H1 (cell line): Measurements from ENCODE around the gene GDAP2. TPM values are rescaled to one million over a fixed set of nuclear protein-coding genes. Genes with fewer than 3 reads are reported as not detected.

Experiments used
- BACH1 ChIP-seq: IDR thresholded peaks from 2 replicates; pipeline ENCODE4 v1.6.1; 2012; ENCODE audit warnings: low read length, improper control_type of control experiment
- CBX8 ChIP-seq: fragments of 300-800, 300-1000 bp; sonication (generic); IDR thresholded peaks from 2 replicates; pipeline ENCODE4 v1.7.1; 2016; ENCODE audit warnings: low read depth, low read length, borderline replicate concordance
- CHD1 ChIP-seq: IDR thresholded peaks from 2 replicates; pipeline ENCODE4 v1.6.1; 2012; ENCODE audit warnings: low read depth, low read length, improper control_type of control experiment
- CTBP2 ChIP-seq: IDR thresholded peaks from 2 replicates; pipeline ENCODE4 v1.7.0; 2011; ENCODE audit warnings: borderline replicate concordance, mild to moderate bottlenecking, moderate library complexity, mixed read lengths, low read length; ENCODE audit not compliant: insufficient read depth, insufficient read length
- FOSL1 ChIP-seq: IDR thresholded peaks from 2 replicates; pipeline ENCODE4 v1.6.1; 2011; ENCODE audit warnings: mild to moderate bottlenecking, low read depth, low read length, moderate library complexity; ENCODE audit not compliant: insufficient read depth
- JUN ChIP-seq: IDR thresholded peaks from 2 replicates; pipeline ENCODE4 v1.6.1; 2011; ENCODE audit warnings: low read depth, mild to moderate bottlenecking, improper control_type of control experiment, low read length
- POLR2A ChIP-seq, 2 experiments: IDR thresholded peaks; 1 replicate in 1 of 2; 2 replicates in 1 of 2; pipeline ENCODE4 v1.6.1; 2011; ENCODE audit warnings: low read depth in 2 of 2, low read length in 2 of 2, mild to moderate bottlenecking in 2 of 2; ENCODE audit errors: control extremely low read depth in 1 of 2
- polyA plus RNA-seq, 7 experiments: library from polyadenylated mRNA; depleted of rRNA in 3 of 7; stranded (reverse) in 5 of 7; unstranded in 2 of 7; fragments of >200 nt in 5 of 7; fragments of 200-250 nt in 2 of 7; gene quantifications; 1 replicate in 5 of 7; 2 replicates in 1 of 7; 4 replicates in 1 of 7; pipeline versions ENCODE4 v1.2.1 to v1.2.3, GENCODE V29; 2011 to 2013; ENCODE audit warnings: missing spikeins in 2 of 7, mixed read lengths in 2 of 7
- total RNA-seq: library from RNA; stranded (reverse); fragmentation: NEBNext Ultra II Directional; extraction: Animal tissue kit (Norgen Biotek cat#: 25700); gene quantifications from 2 replicates; pipeline ENCODE4 v1.2.1, GENCODE V29; 2021
- TF ChIP-seq, protein P1 (sequence below): fragments of 300-600 bp; sonication (generic); IDR thresholded peaks from 2 replicates; pipeline ENCODE4 v1.7.1; 2012; ENCODE audit warnings: low read length, moderate library complexity, mild to moderate bottlenecking, inconsistent platforms; ENCODE audit not compliant: insufficient replicate concordance

Gene GDAP2
- total and polyA plus RNA-seq, 2 of the 8 experiments (the other 6 are each of a cell fraction or from before 2014, with no cell fraction given): 8.6 to 27.8 TPM

DNA sequence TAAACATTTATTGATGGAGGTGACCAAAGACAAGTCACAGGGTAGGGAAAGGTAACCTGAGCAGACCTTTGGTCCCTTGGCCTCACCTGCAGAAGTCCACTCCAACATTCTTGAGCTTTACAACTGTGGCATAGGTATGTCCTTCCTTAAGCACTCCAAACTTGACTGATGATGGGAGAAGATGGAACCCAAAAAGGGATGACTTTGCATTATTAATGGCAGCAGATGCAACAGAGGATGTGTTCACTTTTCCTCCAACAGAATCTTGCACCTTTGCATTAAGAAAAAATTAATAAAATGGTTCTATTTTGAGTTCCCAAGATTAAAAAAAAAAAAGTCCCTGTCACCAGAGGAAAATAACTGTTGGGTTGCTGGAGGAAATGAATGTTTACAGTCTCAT is 42.4 kb upstream of the GDAP2 start (continued):
- TF ChIP-seq, protein P1, sequence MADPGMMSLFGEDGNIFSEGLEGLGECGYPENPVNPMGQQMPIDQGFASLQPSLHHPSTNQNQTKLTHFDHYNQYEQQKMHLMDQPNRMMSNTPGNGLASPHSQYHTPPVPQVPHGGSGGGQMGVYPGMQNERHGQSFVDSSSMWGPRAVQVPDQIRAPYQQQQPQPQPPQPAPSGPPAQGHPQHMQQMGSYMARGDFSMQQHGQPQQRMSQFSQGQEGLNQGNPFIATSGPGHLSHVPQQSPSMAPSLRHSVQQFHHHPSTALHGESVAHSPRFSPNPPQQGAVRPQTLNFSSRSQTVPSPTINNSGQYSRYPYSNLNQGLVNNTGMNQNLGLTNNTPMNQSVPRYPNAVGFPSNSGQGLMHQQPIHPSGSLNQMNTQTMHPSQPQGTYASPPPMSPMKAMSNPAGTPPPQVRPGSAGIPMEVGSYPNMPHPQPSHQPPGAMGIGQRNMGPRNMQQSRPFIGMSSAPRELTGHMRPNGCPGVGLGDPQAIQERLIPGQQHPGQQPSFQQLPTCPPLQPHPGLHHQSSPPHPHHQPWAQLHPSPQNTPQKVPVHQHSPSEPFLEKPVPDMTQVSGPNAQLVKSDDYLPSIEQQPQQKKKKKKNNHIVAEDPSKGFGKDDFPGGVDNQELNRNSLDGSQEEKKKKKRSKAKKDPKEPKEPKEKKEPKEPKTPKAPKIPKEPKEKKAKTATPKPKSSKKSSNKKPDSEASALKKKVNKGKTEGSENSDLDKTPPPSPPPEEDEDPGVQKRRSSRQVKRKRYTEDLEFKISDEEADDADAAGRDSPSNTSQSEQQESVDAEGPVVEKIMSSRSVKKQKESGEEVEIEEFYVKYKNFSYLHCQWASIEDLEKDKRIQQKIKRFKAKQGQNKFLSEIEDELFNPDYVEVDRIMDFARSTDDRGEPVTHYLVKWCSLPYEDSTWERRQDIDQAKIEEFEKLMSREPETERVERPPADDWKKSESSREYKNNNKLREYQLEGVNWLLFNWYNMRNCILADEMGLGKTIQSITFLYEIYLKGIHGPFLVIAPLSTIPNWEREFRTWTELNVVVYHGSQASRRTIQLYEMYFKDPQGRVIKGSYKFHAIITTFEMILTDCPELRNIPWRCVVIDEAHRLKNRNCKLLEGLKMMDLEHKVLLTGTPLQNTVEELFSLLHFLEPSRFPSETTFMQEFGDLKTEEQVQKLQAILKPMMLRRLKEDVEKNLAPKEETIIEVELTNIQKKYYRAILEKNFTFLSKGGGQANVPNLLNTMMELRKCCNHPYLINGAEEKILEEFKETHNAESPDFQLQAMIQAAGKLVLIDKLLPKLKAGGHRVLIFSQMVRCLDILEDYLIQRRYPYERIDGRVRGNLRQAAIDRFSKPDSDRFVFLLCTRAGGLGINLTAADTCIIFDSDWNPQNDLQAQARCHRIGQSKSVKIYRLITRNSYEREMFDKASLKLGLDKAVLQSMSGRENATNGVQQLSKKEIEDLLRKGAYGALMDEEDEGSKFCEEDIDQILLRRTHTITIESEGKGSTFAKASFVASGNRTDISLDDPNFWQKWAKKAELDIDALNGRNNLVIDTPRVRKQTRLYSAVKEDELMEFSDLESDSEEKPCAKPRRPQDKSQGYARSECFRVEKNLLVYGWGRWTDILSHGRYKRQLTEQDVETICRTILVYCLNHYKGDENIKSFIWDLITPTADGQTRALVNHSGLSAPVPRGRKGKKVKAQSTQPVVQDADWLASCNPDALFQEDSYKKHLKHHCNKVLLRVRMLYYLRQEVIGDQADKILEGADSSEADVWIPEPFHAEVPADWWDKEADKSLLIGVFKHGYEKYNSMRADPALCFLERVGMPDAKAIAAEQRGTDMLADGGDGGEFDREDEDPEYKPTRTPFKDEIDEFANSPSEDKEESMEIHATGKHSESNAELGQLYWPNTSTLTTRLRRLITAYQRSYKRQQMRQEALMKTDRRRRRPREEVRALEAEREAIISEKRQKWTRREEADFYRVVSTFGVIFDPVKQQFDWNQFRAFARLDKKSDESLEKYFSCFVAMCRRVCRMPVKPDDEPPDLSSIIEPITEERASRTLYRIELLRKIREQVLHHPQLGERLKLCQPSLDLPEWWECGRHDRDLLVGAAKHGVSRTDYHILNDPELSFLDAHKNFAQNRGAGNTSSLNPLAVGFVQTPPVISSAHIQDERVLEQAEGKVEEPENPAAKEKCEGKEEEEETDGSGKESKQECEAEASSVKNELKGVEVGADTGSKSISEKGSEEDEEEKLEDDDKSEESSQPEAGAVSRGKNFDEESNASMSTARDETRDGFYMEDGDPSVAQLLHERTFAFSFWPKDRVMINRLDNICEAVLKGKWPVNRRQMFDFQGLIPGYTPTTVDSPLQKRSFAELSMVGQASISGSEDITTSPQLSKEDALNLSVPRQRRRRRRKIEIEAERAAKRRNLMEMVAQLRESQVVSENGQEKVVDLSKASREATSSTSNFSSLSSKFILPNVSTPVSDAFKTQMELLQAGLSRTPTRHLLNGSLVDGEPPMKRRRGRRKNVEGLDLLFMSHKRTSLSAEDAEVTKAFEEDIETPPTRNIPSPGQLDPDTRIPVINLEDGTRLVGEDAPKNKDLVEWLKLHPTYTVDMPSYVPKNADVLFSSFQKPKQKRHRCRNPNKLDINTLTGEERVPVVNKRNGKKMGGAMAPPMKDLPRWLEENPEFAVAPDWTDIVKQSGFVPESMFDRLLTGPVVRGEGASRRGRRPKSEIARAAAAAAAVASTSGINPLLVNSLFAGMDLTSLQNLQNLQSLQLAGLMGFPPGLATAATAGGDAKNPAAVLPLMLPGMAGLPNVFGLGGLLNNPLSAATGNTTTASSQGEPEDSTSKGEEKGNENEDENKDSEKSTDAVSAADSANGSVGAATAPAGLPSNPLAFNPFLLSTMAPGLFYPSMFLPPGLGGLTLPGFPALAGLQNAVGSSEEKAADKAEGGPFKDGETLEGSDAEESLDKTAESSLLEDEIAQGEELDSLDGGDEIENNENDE: no peak
- TF ChIP-seq POLR2A (IDR thresholded peaks at IDR 0.05; ENCODE audit: control extremely low read depth in 1 of 2, low read depth in 2 of 2, low read length in 2 of 2) (no peak), CHD1 (no peak), JUN (no peak), BACH1 (no peak), CTBP2 (no peak), CBX8 (no peak), FOSL1 (no peak)
